DOHH2 (cell line): ENCODE measurements around the gene WBP2.

Experiments
- H3F3A ChIP-seq: fragments of 200-600 bp; sonication (generic), shearing (Covaris generic); 2 replicates; pipeline ENCODE4 v1.6.0; 2016; ENCODE audit warnings: antibody characterized with exemption, mild to moderate bottlenecking; ENCODE audit not compliant: control insufficient read depth, insufficient read depth
- H3K27ac ChIP-seq: fragments of 200-600 bp; sonication (generic); 2 replicates; pipeline ENCODE4 v1.5.1; 2014; ENCODE audit warnings: low read depth, mild to moderate bottlenecking, low read length, moderate library complexity
- H3K27me3 ChIP-seq: fragments of 200-600 bp; sonication (generic); 2 replicates; pipeline ENCODE4 v1.6.1; 2014; ENCODE audit warnings: mild to moderate bottlenecking, low read length, mixed read lengths; ENCODE audit not compliant: control insufficient read depth
- H3K36me3 ChIP-seq: fragments of 200-600 bp; sonication (generic); 2 replicates; pipeline ENCODE4 v1.6.1; 2014; ENCODE audit warnings: mild to moderate bottlenecking, low read length, moderate library complexity, mixed read lengths; ENCODE audit not compliant: control insufficient read depth
- H3K4me1 ChIP-seq: fragments of 200-600 bp; sonication (generic); 2 replicates; pipeline ENCODE4 v1.6.1; 2014; ENCODE audit warnings: mild to moderate bottlenecking, low read length, mixed read lengths; ENCODE audit not compliant: control insufficient read depth
- H3K4me2 ChIP-seq: fragments of 200-600 bp; sonication (generic); 2 replicates; pipeline ENCODE4 v1.6.0; 2014; ENCODE audit warnings: mild to moderate bottlenecking, low read length, moderate library complexity
- H3K4me3 ChIP-seq: fragments of 200-600 bp; sonication (generic); 2 replicates; pipeline ENCODE4 v1.5.1; 2014; ENCODE audit warnings: mild to moderate bottlenecking, low read length, mixed read lengths
- H3K79me2 ChIP-seq: fragments of 200-600 bp; sonication (generic); 2 replicates; pipeline ENCODE4 v1.6.1; 2014; ENCODE audit warnings: mild to moderate bottlenecking, low read length, mixed read lengths; ENCODE audit not compliant: control insufficient read depth
- H3K9me2 ChIP-seq: fragments of 200-600 bp; sonication (generic); replicated peaks from 2 replicates; pipeline ENCODE4 v1.6.1; 2014; ENCODE audit warnings: mild to moderate bottlenecking, low read length, mixed read lengths; ENCODE audit not compliant: control insufficient read depth
- H3K9me3 ChIP-seq: fragments of 200-600 bp; sonication (generic); 2 replicates; pipeline ENCODE4 v1.6.1; 2014; ENCODE audit warnings: antibody characterized with exemption, low read length, mixed read lengths; ENCODE audit not compliant: control insufficient read depth, insufficient read depth
- H4K20me1 ChIP-seq: fragments of 200-600 bp; sonication (generic); 2 replicates; pipeline ENCODE4 v1.6.0; 2014; ENCODE audit warnings: low read depth, mild to moderate bottlenecking, antibody characterized with exemption, low read length, moderate library complexity; ENCODE audit not compliant: control insufficient read depth, insufficient read depth
- CTCF ChIP-seq: fragments of 200-600 bp; sonication (generic); IDR thresholded peaks from one replicate; pipeline ENCODE4 v1.5.1; 2014; ENCODE audit warnings: antibody characterized with exemption, mild to moderate bottlenecking, low read depth, low read length; ENCODE audit not compliant: poor library complexity, severe bottlenecking
- EZH2phosphoT487 ChIP-seq: fragments of 200-600 bp; sonication (generic); IDR thresholded peaks from 2 replicates; pipeline ENCODE4 v1.6.1; 2017; ENCODE audit warnings: borderline replicate concordance, mild to moderate bottlenecking, antibody characterized with exemption, low read length, moderate library complexity, mixed read lengths

WBP2 gene

GRCh38 chr17:75827308-75828075, 27.6 kb downstream of the WBP2 start:
- H3K4me2 ChIP-seq, result peak overlapping the region; percentile 92
- H4K20me1 ChIP-seq, result no peaks in the 10 kb centered on the region
- no peaks in the 10 kb centered on the region for H3K9me2 ChIP-seq
- peak overlapping the region; percentile 73 for H3K4me3 ChIP-seq
- no peaks in the 10 kb centered on the region for H3K27me3 ChIP-seq
- TF ChIP-seq CTCF (peak; percentile 90), EZH2phosphoT487 (no peak)
- peak overlapping the region; percentile 56 for H3K27ac ChIP-seq
- no peaks in the 10 kb centered on the region for H3K79me2 ChIP-seq
- peaks cover 4% of the 10 kb centered on the region for H3F3A ChIP-seq
- H3K9me3 ChIP-seq, result no peaks in the 10 kb centered on the region
- peaks cover 28% of the 10 kb centered on the region for H3K36me3 ChIP-seq
- peaks cover 29% of the 10 kb centered on the region for H3K4me1 ChIP-seq

GRCh38 chr17:75826561-75827307, 28.4 kb downstream of the WBP2 start:
- Histone ChIP-seq H3K27ac (peak overlapping the region; percentile 56; the same call in 1 of the 2 replicates), H3K4me1 (peaks cover 24% of the 10 kb centered on the region), H3K4me2 (peak overlapping the region; percentile 92)

GRCh38 chr17:75825748-75826370, 29.3 kb downstream of the WBP2 start:
- Histone ChIP-seq H3K79me2 (no peaks in the 10 kb centered on the region), H3K4me2 (no peak overlapping the region), H3K27ac (no peak overlapping the region), H3K9me2 (no peaks in the 10 kb centered on the region), H4K20me1 (no peaks in the 10 kb centered on the region), H3K36me3 (peaks cover 40% of the 10 kb centered on the region), H3F3A (peaks cover 4% of the 10 kb centered on the region), H3K4me1 (peaks cover 24% of the 10 kb centered on the region), H3K27me3 (no peaks in the 10 kb centered on the region), H3K4me3 (no peak overlapping the region), H3K9me3 (no peaks in the 10 kb centered on the region)
- TF ChIP-seq EZH2phosphoT487 (no peak), CTCF (no peak)

More at GRCh38 chr17:75826561-75827307, 28.4 kb downstream of the WBP2 start:
- H3F3A ChIP-seq, result peaks cover 4% of the 10 kb centered on the region
- H3K27me3 ChIP-seq, result no peaks in the 10 kb centered on the region
- peaks cover 32% of the 10 kb centered on the region for H3K36me3 ChIP-seq
- H3K9me3 ChIP-seq, result no peaks in the 10 kb centered on the region
- H3K79me2 ChIP-seq, result no peaks in the 10 kb centered on the region
- TF ChIP-seq CTCF (no peak), EZH2phosphoT487 (no peak)
- peak overlapping the region; percentile 73 for H3K4me3 ChIP-seq
- H4K20me1 ChIP-seq, result no peaks in the 10 kb centered on the region
- H3K9me2 ChIP-seq, result no peaks in the 10 kb centered on the region
